Cardiac muscle cell (in vitro differentiated cells and primary cell): ENCODE results near the gene MDFIC. TPM values are rescaled to one million over a fixed set of nuclear protein-coding genes. Genes with fewer than 3 reads are reported as not detected.

Experiments used
- DNase-seq, 2 donors: peaks; one replicate each; pipeline versions ENCODE4 v3.0.0 to v3.0.0-alpha.2; 2010 to 2017; ENCODE audit warnings: low read depth in 1 of 2, low spot score in 1 of 2
- H3K27ac ChIP-seq: fragments of 200-600 bp; sonication (generic); 2 replicates; pipeline ENCODE4 v1.5.1; 2016
- H3K27me3 ChIP-seq: fragments of 200-600 bp; sonication (generic); 2 replicates; pipeline ENCODE4 v1.6.0; 2016; ENCODE audit warnings: control low read depth
- H3K36me3 ChIP-seq: fragments of 200-600 bp; sonication (generic); 2 replicates; pipeline ENCODE4 v1.5.1; 2016; ENCODE audit warnings: control low read depth
- H3K4me1 ChIP-seq: fragments of 200-600 bp; sonication (generic); 2 replicates; pipeline ENCODE4 v1.8.1; 2017; ENCODE audit warnings: low read depth, mild to moderate bottlenecking, mixed run types
- H3K4me3 ChIP-seq: fragments of 200-600 bp; sonication (generic); 2 replicates; pipeline ENCODE4 v1.5.1; 2016; ENCODE audit warnings: mild to moderate bottlenecking
- H3K9me3 ChIP-seq: fragments of 200-600 bp; sonication (generic); 2 replicates; pipeline ENCODE4 v1.5.1; 2017; ENCODE audit warnings: low read depth, mild to moderate bottlenecking, control low read depth
- CTCF ChIP-seq: IDR thresholded peaks from 2 replicates; pipeline ENCODE4 v1.5.1; 2012; ENCODE audit warnings: low read depth, mild to moderate bottlenecking, low read length
- polyA plus RNA-seq: library from polyadenylated mRNA; unstranded; fragments of >200 nt; fragmentation: Nextera tagmentation; extraction: Ambion mirVana; gene quantifications from 2 replicates; pipeline ENCODE4 v1.2.1, GENCODE V29; 2016
- total RNA-seq: library from RNA; depleted of rRNA; stranded (reverse); fragments of >200 nt; gene quantifications from 2 replicates; pipeline ENCODE4 v1.2.3, GENCODE V29; 2016

The MDFIC gene
- total and polyA plus RNA-seq, 2 experiments from 2014 or later, result 7.1 to 11.7 TPM

GRCh38 chr7:115014794-115015193 is 92.9 kb downstream of the MDFIC start:
- no peaks in the 10 kb centered on the region for H3K36me3 ChIP-seq

GRCh38 chr7:115015619-115016018 is 93.7 kb downstream of the MDFIC start:
- Histone ChIP-seq H3K9me3 (no peaks in the 10 kb centered on the region), H3K36me3 (no peaks in the 10 kb centered on the region), H3K27me3 (no peaks in the 10 kb centered on the region), H3K27ac (no peak overlapping the region), H3K4me1 (no peaks in the 10 kb centered on the region), H3K4me3 (no peak overlapping the region)
- peak in 1 of 2 donors; percentile 58 for DNase-seq
- no peak for TF ChIP-seq CTCF

More at GRCh38 chr7:115014794-115015193, 92.9 kb downstream of the MDFIC start:
- H3K27ac ChIP-seq, result no peak overlapping the region
- DNase-seq, result no peak
- H3K4me3 ChIP-seq, result no peak overlapping the region
- no peaks in the 10 kb centered on the region for H3K9me3 ChIP-seq
- no peak for TF ChIP-seq CTCF
- no peaks in the 10 kb centered on the region for H3K4me1 ChIP-seq
- H3K27me3 ChIP-seq, result no peaks in the 10 kb centered on the region

- no peak overlapping the region for H3K4me3 ChIP-seq
- no peaks in the 10 kb centered on the region for H3K36me3 ChIP-seq
- no peaks in the 10 kb centered on the region for H3K9me3 ChIP-seq
- TF ChIP-seq CTCF, result no peak
- H3K27me3 ChIP-seq, result no peaks in the 10 kb centered on the region
- peak in 1 of 2 donors; percentile 5 for DNase-seq
- no peak overlapping the region for H3K27ac ChIP-seq
- H3K4me1 ChIP-seq, result no peaks in the 10 kb centered on the region
These were observed 98.2 kb downstream of the MDFIC start for GRCh38 chr7:115019882-115020605.

- DNase-seq, result no peak
- Histone ChIP-seq H3K36me3 (no peaks in the 10 kb centered on the region), H3K4me3 (no peak overlapping the region), H3K27me3 (no peaks in the 10 kb centered on the region), H3K9me3 (no peaks in the 10 kb centered on the region), H3K27ac (no peak overlapping the region), H3K4me1 (no peaks in the 10 kb centered on the region)
- TF ChIP-seq CTCF, result no peak
These were observed 101.3 kb downstream of the MDFIC start for GRCh38 chr7:115023219-115023618.

- no peak overlapping the region for H3K4me3 ChIP-seq
- no peaks in the 10 kb centered on the region for H3K36me3 ChIP-seq
- H3K9me3 ChIP-seq, result no peaks in the 10 kb centered on the region
- H3K4me1 ChIP-seq, result no peaks in the 10 kb centered on the region
- no peaks in the 10 kb centered on the region for H3K27me3 ChIP-seq
- no peak overlapping the region for H3K27ac ChIP-seq
- no peak for TF ChIP-seq CTCF
- no peak for DNase-seq
These were observed 102.4 kb downstream of the MDFIC start for GRCh38 chr7:115024276-115024675.
